ENCODE data around the gene DNAJC8. TPM values are rescaled to one million over a fixed set of nuclear protein-coding genes. Genes with fewer than 3 reads are reported as not detected.
A peak's percentile ranks its signal among the peaks of the same experiment; 100 is the strongest.

The DNAJC8 gene
- polyA plus RNA-seq (2012; ENCODE audit: insufficient read depth, insufficient read length), result 203 TPM

GRCh38 chr1:28232558-28233263, at the start of gene DNAJC8:
Gene DNAJC8, minus strand, starts transcription at chr1:28233029. Its CDS starts 31 bp downstream, at chr1:28232998.
- peak; percentile 89 for DNase-seq (ENCODE audit: low read depth, low spot score)
- peak within 1 kb of the TSS; percentile 99 for H3K4me3 ChIP-seq (ENCODE audit: low read length)

- H3K4me3 ChIP-seq (ENCODE audit: low read length), result no peak overlapping the region
- DNase-seq (ENCODE audit: low read depth, low spot score), result no peak
These were observed 49.0 kb upstream of the DNAJC8 start for GRCh38 chr1:28281608-28282425.

GRCh38 chr1:28280977-28281381, 48.1 kb upstream of the DNAJC8 start:
- no peak for DNase-seq (ENCODE audit: low read depth, low spot score)
- H3K4me3 ChIP-seq (ENCODE audit: low read length), result no peak overlapping the region

GRCh38 chr1:28280501-28280900, 47.7 kb upstream of the DNAJC8 start:
- DNase-seq (ENCODE audit: low read depth, low spot score), result no peak

GRCh38 chr1:28279721-28280120, 46.9 kb upstream of the DNAJC8 start:
- H3K4me3 ChIP-seq (ENCODE audit: low read length), result no peak overlapping the region
- DNase-seq (ENCODE audit: low read depth, low spot score), result no peak

More at GRCh38 chr1:28280501-28280900, 47.7 kb upstream of the DNAJC8 start:
- H3K4me3 ChIP-seq (ENCODE audit: low read length), result no peak overlapping the region

GRCh38 chr1:28278763-28279162, 45.9 kb upstream of the DNAJC8 start:
- H3K4me3 ChIP-seq (ENCODE audit: low read length), result no peak overlapping the region
- no peak for DNase-seq (ENCODE audit: low read depth, low spot score)

- H3K4me3 ChIP-seq (ENCODE audit: low read length), result no peak overlapping the region
- DNase-seq (ENCODE audit: low read depth, low spot score), result no peak
These were observed 40.5 kb upstream of the DNAJC8 start for GRCh38 chr1:28273216-28273860.

GRCh38 chr1:28272215-28272852, 39.5 kb upstream of the DNAJC8 start:
- no peak overlapping the region for H3K4me3 ChIP-seq (ENCODE audit: low read length)
- DNase-seq (ENCODE audit: low read depth, low spot score), result no peak

- no peak overlapping the region for H3K4me3 ChIP-seq (ENCODE audit: low read length)
- DNase-seq (ENCODE audit: low read depth, low spot score), result no peak
These were observed 36.7 kb upstream of the DNAJC8 start for GRCh38 chr1:28269529-28269928.

GRCh38 chr1:28267633-28268032, 34.8 kb upstream of the DNAJC8 start:
- DNase-seq (ENCODE audit: low read depth, low spot score), result no peak
- H3K4me3 ChIP-seq (ENCODE audit: low read length), result no peak overlapping the region

GRCh38 chr1:28266920-28267322, 34.1 kb upstream of the DNAJC8 start:
- DNase-seq (ENCODE audit: low read depth, low spot score), result no peak
- no peak overlapping the region for H3K4me3 ChIP-seq (ENCODE audit: low read length)

- DNase-seq (ENCODE audit: low read depth, low spot score), result no peak
- no peak overlapping the region for H3K4me3 ChIP-seq (ENCODE audit: low read length)
These were observed 32.7 kb upstream of the DNAJC8 start for GRCh38 chr1:28265577-28265976.

- no peak overlapping the region for H3K4me3 ChIP-seq (ENCODE audit: low read length)
- no peak for DNase-seq (ENCODE audit: low read depth, low spot score)
These were observed 32.1 kb upstream of the DNAJC8 start for GRCh38 chr1:28264897-28265296.

- no peak overlapping the region for H3K4me3 ChIP-seq (ENCODE audit: low read length)
- DNase-seq (ENCODE audit: low read depth, low spot score), result no peak
These were observed 28.0 kb upstream of the DNAJC8 start for GRCh38 chr1:28260803-28261174.

GRCh38 chr1:28259934-28260802, 27.3 kb upstream of the DNAJC8 start:
- H3K4me3 ChIP-seq (ENCODE audit: low read length), result peak overlapping the region; percentile 77
- DNase-seq (ENCODE audit: low read depth, low spot score), result no peak

- DNase-seq (ENCODE audit: low read depth, low spot score), result peak; percentile 96
- peak within 1 kb of the TSS; percentile 77 for H3K4me3 ChIP-seq (ENCODE audit: low read length)
These were observed 26.6 kb upstream of the DNAJC8 start, which contains the start of gene SESN2 for GRCh38 chr1:28259252-28259933. Gene SESN2, plus strand, starts transcription at chr1:28259518. Its CDS starts 330 bp downstream, at chr1:28259848.

GRCh38 chr1:28258628-28259251, 25.9 kb upstream of the DNAJC8 start:
- no peak for DNase-seq (ENCODE audit: low read depth, low spot score)
- peak overlapping the region; percentile 77 for H3K4me3 ChIP-seq (ENCODE audit: low read length)
